DND-41 (cell line): Measurements from ENCODE around the gene PRDM13.

Source experiments
- ATAC-seq: fragments of 200-7000 bp; cut with Tn5 transposase; 3 replicates; pipeline ENCODE4 v1.9.1; 2021; ENCODE audit warnings: low read depth; ENCODE audit not compliant: insufficient read depth
- DNase-seq: peaks from one replicate; pipeline ENCODE4 v3.0.0-alpha.2; 2020
- H2AFZ ChIP-seq: 2 replicates; pipeline ENCODE4 v1.6.0; 2012; ENCODE audit warnings: low read depth, low read length
- H3K27ac ChIP-seq: 2 replicates; pipeline ENCODE4 v1.5.1; 2012; ENCODE audit warnings: low read length, inconsistent platforms
- H3K27me3 ChIP-seq: fragments of 200-600 bp; sonication (generic); 2 replicates; pipeline ENCODE4 v1.6.0; 2012; ENCODE audit warnings: low read length, mild to moderate bottlenecking, inconsistent platforms; ENCODE audit not compliant: insufficient read depth, poor library complexity
- H3K36me3 ChIP-seq: 2 replicates; pipeline ENCODE4 v1.5.1; 2012; ENCODE audit warnings: low read length, inconsistent platforms; ENCODE audit not compliant: insufficient read depth
- H3K4me1 ChIP-seq: 2 replicates; pipeline ENCODE4 v1.5.1; 2012; ENCODE audit warnings: mild to moderate bottlenecking, low read length; ENCODE audit not compliant: insufficient read depth
- H3K4me2 ChIP-seq: 2 replicates; pipeline ENCODE4 v1.6.0; 2012; ENCODE audit warnings: mild to moderate bottlenecking, moderate library complexity, low read length, inconsistent platforms; ENCODE audit not compliant: insufficient read depth
- H3K4me3 ChIP-seq, 2 experiments: fragments of 200-600 bp in 1 of 2; shearing (Covaris generic) in 1 of 2; 2 replicates each; pipeline ENCODE4 v1.5.1; 2012 to 2016; ENCODE audit warnings: inconsistent platforms in 2 of 2, low read length in 2 of 2, mild to moderate bottlenecking in 2 of 2, low read depth in 1 of 2, moderate library complexity in 1 of 2
- H3K79me2 ChIP-seq: 2 replicates; pipeline ENCODE4 v1.6.0; 2012; ENCODE audit warnings: low read length, inconsistent platforms; ENCODE audit not compliant: insufficient read depth
- H3K9ac ChIP-seq: 2 replicates; pipeline ENCODE4 v1.6.0; 2012; ENCODE audit warnings: low read depth, mild to moderate bottlenecking, inconsistent platforms, low read length, moderate library complexity
- H3K9me3 ChIP-seq: 2 replicates; pipeline ENCODE4 v1.5.1; 2012; ENCODE audit warnings: low read length, moderate library complexity, mild to moderate bottlenecking, inconsistent platforms; ENCODE audit not compliant: insufficient read depth, severe bottlenecking
- H4K20me1 ChIP-seq: 2 replicates; pipeline ENCODE4 v1.6.0; 2012; ENCODE audit warnings: low read length; ENCODE audit not compliant: insufficient read depth
- EZH2 ChIP-seq: IDR thresholded peaks from 3 replicates; pipeline ENCODE4 v1.6.1; 2012; ENCODE audit warnings: borderline replicate concordance, low read depth, mild to moderate bottlenecking, moderate library complexity, low read length, inconsistent platforms; ENCODE audit not compliant: severe bottlenecking
- TF ChIP-seq, protein P1 (sequence below): IDR thresholded peaks from 2 replicates; pipeline ENCODE4 v1.5.1; 2012; ENCODE audit warnings: borderline replicate concordance, low read length, moderate library complexity, mild to moderate bottlenecking; ENCODE audit not compliant: poor library complexity, severe bottlenecking; ENCODE audit errors: extremely low read depth

Gene PRDM13

GRCh38 chr6:99563056-99563723 lies 43.4 kb upstream of the PRDM13 start:
- peaks cover 16% of the 10 kb centered on the region; the same call in 1 of the 2 replicates for H4K20me1 ChIP-seq
- TF ChIP-seq, protein P1, sequence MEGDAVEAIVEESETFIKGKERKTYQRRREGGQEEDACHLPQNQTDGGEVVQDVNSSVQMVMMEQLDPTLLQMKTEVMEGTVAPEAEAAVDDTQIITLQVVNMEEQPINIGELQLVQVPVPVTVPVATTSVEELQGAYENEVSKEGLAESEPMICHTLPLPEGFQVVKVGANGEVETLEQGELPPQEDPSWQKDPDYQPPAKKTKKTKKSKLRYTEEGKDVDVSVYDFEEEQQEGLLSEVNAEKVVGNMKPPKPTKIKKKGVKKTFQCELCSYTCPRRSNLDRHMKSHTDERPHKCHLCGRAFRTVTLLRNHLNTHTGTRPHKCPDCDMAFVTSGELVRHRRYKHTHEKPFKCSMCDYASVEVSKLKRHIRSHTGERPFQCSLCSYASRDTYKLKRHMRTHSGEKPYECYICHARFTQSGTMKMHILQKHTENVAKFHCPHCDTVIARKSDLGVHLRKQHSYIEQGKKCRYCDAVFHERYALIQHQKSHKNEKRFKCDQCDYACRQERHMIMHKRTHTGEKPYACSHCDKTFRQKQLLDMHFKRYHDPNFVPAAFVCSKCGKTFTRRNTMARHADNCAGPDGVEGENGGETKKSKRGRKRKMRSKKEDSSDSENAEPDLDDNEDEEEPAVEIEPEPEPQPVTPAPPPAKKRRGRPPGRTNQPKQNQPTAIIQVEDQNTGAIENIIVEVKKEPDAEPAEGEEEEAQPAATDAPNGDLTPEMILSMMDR = no peak
- no peak for TF ChIP-seq EZH2

GRCh38 chr6:99568103-99568933 lies 38.3 kb upstream of the PRDM13 start, which contains the start of gene CCNC:
Gene CCNC (minus strand): TSS chr6:99568660. CDS start chr6:99568527, 133 bp downstream.
- Histone ChIP-seq H3K9ac (peak within 1 kb of the TSS; percentile 91), H3K36me3 (peaks cover 2% of the 10 kb centered on the region; the same call in 1 of the 2 replicates), H4K20me1 (peaks cover 9% of the 10 kb centered on the region; the same call in 1 of the 2 replicates), H3K4me2 (peak within 1 kb of the TSS; percentile 75), H2AFZ (peak within 1 kb of the TSS; percentile 80), H3K79me2 (peaks cover 52% of the 10 kb centered on the region), H3K27ac (peak within 1 kb of the TSS; percentile 88), H3K27me3 (no peaks in the 10 kb centered on the region), H3K4me1 (peaks cover 31% of the 10 kb centered on the region), H3K4me3 (peak within 1 kb of the TSS; percentile 88 to 95), H3K9me3 (no peaks in the 10 kb centered on the region)
- DNase-seq (peak; percentile 96), ATAC-seq (peak; percentile 96)
- no peak for TF ChIP-seq EZH2
- TF ChIP-seq, protein P1 = no peak

More at GRCh38 chr6:99563056-99563723, 43.4 kb upstream of the PRDM13 start:
- Histone ChIP-seq H3K4me1 (peaks cover 19% of the 10 kb centered on the region), H2AFZ (no peak overlapping the region), H3K9me3 (no peaks in the 10 kb centered on the region), H3K27ac (no peak overlapping the region), H3K4me2 (no peak overlapping the region), H3K36me3 (peaks cover 31% of the 10 kb centered on the region), H3K27me3 (no peaks in the 10 kb centered on the region), H3K4me3 (no peak overlapping the region), H3K9ac (no peak overlapping the region), H3K79me2 (peaks cover 84% of the 10 kb centered on the region)
- DNase-seq = no peak
- no peak for ATAC-seq

- H3K9ac ChIP-seq = no peak overlapping the region
- peaks cover 14% of the 10 kb centered on the region for H3K4me1 ChIP-seq
- H3K36me3 ChIP-seq = no peaks in the 10 kb centered on the region
- no peak overlapping the region for H3K4me3 ChIP-seq
- DNase-seq (no peak), ATAC-seq (no peak)
- no peaks in the 10 kb centered on the region for H4K20me1 ChIP-seq
- H3K27me3 ChIP-seq = no peaks in the 10 kb centered on the region
- TF ChIP-seq, protein P1 = no peak
- no peak for TF ChIP-seq EZH2
- H3K4me2 ChIP-seq = no peak overlapping the region
- H2AFZ ChIP-seq = no peak overlapping the region
- no peaks in the 10 kb centered on the region for H3K9me3 ChIP-seq
- no peak overlapping the region for H3K27ac ChIP-seq
- no peaks in the 10 kb centered on the region for H3K79me2 ChIP-seq
These were observed 32.5 kb upstream of the PRDM13 start for GRCh38 chr6:99573980-99574617.
